GM18520 (cell line): ENCODE measurements around the gene IQGAP3.
"Not testable (repeated sequence)": the region's sequence is repeated elsewhere in the genome, so short reads cannot be mapped to it uniquely, and the experiment has no call there.

ENCODE experiments used
- ATAC-seq: cut with Tn5 transposase; IDR thresholded peaks from one replicate; pipeline ENCODE4 v1.9.1; 2021; ENCODE audit not compliant: unreplicated experiment

Gene IQGAP3

DNA sequence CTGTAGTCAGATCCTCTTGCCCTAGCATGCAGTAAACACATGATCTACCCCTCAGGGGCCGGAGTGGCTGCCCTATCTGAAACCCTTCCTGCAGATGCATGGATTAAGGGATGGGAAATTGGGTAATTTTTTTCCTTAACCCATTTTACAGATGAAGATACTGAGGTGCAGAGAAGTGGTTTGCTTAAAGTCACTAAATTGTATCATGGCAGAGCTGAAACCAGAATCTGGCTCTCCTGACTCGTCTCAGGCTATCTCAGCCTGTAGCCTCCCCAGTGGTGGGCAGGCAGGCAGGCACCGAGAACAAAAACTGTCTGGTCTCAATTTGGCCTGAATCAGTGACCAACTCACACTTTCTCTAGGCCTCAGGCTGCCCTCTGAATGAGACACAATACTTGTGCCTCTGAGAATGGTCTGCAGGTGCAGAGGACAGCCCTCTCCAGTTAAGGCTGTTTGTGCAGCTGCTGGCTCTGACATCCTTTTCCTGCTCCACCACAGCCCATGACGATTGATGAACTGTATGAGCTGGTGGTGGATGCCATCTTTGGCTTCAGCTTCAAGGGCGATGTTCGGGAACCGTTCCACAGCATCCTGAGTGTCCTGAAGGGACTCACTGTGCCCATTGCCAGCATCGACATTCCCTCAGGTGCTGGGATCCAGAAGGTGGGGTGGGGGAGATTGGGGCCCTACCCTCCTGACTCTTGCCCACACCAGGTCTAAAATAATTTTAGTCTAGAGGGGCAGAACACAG, 20.7 kb upstream of the IQGAP3 start:
- no peak for ATAC-seq

DNA sequence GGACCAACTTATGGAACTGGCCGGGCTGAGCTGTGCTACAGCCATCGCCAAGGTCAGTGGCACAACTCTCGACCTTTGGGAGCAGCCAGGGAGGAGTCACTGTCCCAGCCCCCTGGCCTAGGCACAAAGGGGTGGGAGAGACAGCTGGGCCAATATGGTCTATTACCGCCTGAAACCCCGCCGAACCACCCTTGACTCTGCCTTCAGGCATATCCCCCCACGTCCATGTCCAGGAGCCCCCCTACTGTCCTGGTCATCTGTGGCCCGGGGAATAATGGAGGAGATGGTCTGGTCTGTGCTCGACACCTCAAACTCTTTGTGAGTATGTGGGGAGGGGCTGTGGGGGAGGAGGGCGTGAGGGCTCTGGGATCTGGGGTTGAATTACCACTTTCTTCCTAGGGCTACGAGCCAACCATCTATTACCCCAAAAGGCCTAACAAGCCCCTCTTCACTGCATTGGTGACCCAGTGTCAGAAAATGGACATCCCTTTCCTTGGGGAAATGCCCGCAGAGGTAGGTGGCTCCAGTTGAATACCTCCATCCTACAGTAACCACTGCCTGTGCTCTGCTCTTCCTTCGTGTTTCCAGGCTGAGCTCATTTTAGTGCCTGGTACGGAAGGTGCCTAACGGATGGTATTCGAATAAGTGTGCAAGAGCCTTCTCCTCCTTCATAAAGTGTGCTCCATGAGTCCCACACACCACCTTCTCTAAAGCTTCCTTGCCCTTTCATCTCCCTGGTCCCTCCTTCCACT, 20.0 kb upstream of the IQGAP3 start:
- ATAC-seq = no peak

DNA sequence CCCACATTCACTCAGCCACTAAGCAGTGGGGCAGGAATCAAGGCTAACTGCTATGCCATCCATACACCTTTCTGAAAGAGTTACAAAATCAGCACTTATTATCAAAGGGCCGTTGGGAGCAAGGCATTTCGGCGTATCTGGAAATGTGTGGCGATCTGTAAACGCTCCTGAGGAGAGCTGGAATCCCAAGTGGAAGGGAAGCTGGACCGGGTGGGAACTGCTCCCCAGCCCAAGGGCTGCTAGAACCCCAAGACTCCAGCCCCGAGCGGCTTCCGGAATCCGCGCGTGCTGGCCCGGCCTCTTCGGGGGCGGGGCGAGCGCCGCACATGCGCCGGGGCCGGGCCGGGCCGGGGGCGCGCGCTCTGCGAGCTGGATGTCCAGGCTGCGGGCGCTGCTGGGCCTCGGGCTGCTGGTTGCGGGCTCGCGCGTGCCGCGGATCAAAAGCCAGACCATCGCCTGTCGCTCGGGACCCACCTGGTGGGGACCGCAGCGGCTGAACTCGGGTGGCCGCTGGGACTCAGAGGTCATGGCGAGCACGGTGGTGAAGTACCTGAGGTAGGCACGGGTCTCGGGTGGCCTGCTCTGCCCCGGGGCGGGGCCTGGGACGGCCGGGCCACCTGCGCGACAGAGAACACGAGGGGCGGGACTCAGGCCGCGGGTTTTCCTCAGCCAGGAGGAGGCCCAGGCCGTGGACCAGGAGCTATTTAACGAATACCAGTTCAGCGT, 19.2 kb upstream of the IQGAP3 start, which contains the start of gene NAXE:
TSS of gene NAXE (plus strand) at position 345 of the 726 bp plus-strand sequence. CDS start at position 374, 29 bp downstream.
- ATAC-seq = peak; percentile 59

DNA sequence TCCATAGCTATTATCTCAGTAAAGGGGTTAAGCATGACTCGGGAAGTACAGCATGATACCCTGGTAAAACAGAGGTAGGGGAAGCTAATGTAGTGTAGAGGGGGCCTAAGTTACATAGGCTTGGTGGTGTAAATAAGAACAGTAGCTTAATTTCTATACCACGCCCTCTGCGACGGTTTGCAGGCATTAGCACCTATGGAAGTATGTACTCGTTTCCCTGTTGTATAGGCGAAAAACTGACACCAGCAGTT, 18.7 kb upstream of the IQGAP3 start:
- ATAC-seq = no peak

DNA sequence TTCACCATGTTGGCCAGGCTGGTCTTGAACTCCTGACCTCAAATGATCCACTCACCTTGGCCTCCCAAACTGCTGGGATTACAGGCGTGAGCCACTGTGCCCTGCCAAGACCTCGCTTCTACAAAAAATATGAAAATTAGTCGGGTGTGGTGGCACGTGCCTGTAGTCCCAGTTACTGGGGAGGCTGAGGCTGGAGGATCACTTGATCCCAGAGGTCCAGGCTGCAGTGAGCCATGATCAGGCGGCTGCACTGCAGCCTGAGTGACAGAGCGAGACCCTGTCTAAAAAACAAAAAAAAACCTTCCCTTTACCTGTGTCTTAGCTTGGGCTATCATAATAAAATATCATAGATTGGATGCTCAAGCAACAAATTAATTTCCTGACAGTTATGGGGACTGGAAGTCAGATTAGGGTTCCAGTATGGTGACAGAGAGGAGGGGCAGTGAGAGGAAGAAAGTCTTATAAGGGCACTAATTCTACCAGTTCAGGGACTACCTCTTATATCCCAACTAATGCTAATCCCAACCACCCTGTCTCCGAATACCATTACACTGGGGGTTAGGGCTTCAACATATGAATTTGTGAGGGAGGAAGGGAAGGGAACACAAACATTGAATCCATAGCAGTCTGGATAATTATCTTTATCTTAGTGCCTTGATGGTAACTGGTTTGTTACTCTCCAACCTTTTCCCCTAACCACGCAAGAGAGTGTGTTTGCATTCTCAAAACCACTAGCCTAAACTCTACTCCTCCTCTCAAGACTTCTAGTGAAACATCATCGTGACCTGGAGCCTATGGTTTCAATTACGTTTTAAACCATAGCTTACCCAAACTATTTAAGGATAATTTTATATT, 18.2 kb upstream of the IQGAP3 start:
- no peak for ATAC-seq

DNA sequence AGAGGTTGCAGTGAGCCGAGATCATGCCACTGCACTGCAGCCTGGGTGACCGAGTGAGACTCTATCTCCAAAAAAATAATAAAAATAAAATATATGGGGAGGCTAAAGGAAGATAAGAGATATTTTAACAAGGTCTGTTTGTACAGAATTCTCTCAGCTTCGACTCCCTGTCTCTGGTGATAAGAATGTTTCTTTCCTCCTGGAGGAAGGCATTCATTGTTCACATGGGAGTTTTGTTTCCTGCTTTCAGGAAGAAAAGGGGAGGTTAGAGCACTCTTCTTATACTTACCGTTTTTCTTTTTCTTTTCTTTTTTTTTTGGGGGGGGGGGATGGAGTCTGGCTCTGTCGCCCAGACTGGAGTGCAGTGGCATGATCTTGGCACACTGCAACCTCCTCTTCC, 17.2 kb upstream of the IQGAP3 start:
- no peak for ATAC-seq

DNA sequence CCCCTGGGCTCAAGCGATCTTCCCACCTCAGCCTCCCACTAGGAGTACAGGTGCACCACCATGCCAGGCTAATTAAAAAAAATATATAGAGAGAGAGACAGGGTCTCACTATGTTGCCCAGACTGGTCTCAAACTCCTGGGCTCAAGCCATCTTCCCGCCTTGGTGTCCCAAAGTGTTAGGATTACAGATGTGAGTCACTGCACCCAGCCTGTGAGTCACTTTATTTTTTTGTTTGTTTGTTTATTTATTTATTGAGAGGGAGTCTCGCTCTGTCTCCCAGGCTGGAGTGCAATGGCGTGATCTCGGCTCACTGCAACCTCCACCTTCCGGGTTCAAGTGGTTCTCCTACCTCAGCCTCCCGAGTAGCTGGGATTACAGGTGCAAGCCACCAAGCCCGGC, 15.6 kb upstream of the IQGAP3 start:
- ATAC-seq = not testable (repeated sequence)

DNA sequence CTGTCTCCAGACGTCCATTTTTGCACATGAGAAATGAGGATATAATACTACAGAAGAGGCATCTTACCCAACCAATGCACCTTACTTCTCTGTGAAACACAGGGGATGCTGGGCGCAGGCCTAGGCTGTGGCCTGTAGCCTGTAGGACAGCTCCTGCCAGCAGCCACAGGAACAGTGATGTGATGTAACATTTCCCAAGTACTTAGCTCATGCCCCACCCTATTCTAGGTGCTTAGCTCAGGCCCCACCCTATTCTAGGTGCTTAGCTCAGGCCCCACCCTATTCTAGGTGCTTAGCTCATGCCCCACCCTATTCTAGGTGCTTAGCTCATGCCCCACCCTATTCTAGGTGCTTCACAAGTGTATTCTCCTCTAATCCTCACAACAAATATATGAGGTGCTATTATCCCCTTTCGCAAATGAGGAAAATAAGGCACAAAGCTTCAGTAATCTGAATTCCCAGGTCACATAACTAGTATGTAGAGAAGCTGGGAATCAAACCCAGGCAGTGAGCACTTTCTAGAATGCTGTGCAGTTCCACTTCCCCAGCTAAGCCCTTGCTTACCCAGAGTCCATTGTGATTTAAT, 14.6 kb upstream of the IQGAP3 start:
- no peak for ATAC-seq

DNA sequence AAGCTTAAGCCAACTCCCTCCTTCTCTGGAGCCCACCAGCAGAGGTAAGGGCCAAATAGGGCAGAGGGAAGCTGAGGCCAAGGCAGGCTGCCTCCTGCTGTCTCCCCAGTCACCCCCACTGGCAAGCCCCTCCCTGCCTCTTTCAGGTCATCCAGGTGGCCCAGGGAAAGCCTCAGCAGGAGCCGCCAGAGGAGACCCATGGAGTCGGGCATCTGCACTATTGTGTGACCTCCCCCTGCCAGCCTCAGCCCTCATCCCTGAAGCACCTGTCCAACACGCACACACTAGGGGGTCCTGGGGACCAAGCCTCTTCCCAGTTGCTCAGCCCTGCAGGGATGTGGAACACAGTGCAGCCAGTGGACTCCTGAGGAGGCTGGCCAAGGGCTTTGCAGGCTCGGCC, 14.0 kb upstream of the IQGAP3 start:
- no peak for ATAC-seq

DNA sequence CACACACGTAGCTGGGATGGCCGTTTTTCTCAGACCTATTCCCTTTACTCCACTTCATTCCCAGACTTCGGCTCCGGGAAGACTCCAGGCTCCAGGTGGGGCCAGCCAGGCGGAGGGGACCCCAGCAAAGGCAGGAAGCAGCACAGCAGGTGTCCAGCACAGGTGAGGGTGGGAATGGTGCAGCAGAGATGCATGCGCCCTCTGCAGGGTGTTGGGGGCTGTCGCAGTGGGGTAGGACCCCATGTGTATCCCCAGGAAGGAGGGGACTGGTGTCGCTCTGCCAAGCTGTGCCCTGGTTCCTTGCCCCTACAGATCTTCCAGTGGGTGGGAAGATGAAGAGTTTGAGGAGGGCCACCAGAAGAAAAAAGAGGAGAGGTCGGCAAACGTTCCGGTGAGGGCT, 12.4 kb upstream of the IQGAP3 start:
- no peak for ATAC-seq

DNA sequence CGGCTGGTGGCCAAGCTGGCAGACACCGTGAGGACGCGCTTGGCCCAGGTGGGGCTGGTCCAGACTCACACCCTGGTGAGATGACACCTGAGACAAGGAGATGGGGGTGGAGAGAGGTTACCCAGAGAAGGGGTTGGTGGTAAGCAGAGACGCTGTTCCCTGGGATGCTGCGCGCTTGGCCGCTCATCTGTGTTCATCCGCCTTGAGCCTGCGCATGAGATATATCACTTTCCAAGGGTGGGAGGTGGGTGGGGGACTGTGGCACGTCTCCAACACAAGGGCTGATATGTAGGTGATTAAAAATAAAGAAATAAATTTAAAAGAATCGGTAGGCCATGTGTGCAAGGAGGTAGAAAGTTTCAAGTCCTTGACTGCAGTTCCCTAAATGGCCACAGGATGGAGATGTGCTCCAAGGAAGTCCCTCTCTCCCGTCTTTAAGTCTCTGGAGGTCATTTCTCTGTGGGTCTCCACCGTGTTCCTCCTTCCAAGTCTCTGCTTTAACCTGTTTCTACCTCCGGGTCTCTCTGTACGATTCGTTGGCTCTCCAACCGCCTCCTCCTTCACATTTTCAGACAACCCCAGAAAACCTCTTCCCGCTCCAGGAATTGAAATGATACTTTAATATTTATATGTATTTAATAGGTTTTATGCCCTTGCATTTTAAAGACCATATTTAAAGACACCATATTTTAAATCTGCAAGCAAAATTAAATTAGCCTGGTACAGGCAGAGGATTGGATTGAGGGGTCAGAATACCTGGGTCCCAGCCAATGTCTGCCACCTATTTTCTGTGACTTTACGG, 11.7 kb upstream of the IQGAP3 start:
- ATAC-seq = no peak

DNA sequence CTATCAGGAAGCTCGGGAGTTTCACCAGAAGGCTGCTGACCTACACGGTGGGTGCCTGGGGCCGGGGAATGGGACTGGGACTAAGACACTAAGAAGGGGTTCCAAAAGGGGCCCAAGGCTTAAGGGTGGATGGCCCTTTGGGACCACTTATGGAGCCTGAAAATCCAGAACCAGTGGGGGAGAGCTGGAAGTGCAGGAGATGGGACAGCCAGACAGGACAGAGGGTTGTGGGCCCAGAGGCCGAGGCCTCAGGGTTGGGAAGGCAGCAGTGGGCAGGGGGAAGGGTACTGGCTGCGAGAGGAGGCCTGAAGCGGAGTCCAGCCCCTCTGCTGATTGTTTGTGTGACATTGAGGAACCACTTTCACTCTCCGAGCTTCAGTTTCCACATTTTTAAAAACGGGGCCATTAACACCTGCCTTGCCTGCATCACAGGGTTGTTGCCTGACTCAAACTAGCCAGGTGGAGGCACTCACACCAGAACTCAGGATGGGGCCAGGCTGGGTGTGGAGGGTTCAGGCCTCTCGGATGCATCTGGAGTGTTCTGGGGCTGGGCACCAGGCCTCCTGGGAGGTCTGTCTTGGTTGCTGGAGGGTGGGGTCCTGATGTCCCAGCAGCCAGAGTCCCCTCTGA, 10.1 kb upstream of the IQGAP3 start:
- no peak for ATAC-seq

DNA sequence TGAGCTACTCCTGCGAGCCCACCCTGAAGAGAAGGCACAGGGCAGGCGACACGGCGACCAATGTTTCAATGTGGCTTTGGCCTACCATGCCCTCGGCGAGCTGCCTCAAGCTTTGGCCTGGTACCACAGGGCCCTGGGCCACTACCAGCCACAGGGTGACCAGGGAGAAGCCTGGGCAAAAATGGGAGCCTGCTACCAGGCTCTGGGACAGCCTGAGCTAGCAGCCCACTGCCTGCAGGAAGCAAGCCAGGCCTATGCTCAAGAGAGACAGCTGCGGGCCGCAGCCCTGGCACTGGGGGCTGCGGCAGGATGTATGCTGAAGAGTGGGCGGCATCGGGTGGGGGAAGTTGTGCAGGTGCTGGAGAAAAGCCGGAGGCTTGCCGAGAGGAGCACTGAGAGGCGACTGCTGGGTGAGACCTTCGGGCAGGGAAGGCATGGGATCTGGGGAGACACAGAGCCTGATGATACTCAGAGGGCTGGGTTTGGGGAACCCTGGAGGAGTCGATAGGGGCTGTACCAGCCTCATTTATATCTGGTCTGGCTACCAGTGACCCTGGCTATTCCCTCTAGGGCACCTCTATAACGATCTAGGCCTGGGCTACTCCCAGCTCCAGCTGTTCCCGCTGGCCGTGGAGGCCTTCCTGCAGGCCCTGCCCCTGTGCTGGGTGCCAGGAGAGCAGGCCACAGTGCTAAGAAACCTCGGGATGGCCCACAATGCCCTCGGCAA, 9.5 kb upstream of the IQGAP3 start:
- ATAC-seq = no peak

DNA sequence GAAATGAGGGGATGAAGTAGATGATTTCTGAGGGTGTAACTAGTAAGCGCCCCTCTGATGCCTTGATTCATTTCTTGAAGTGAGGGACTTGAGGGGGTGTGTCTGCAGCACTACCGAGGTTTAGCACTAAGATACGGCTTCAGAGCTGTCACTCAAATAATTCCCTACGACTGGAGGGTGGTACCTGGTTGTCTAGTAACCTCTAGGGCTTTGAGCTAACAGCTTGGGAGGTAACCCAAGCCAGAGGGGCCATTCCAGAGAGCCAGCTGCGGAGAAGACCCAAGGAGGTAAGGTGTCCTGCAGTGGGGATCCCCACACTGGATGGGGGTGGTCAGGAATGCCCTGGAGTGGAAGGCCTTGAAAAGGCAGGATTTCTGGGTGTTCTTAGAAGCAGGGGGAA, 7.1 kb upstream of the IQGAP3 start, which contains the start of gene TTC24:
TSS of gene TTC24 (plus strand) at position 252 of the 400 bp plus-strand sequence. CDS start 1,642 bp downstream, outside the sequence.
- ATAC-seq = no peak

DNA sequence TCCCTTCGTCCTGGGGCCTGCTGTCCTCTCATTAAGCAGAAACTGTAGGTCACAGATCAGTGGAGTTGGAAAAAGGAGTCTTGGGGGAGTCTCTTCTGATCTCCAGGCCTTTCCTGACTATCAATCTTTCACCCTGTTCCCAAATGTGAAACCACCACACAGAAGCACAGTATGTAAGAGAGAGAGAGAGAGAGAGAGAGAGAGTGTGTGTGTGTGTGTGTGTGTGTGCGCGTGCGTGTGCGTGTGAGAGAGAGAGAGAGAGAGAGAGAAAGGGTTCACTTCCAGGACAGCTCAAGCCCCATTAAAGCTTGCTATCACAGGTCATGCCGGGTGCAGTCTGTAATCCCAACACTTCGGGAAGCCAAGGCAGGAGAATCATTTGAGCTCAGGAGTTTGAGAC, 5.7 kb upstream of the IQGAP3 start:
- no peak for ATAC-seq

DNA sequence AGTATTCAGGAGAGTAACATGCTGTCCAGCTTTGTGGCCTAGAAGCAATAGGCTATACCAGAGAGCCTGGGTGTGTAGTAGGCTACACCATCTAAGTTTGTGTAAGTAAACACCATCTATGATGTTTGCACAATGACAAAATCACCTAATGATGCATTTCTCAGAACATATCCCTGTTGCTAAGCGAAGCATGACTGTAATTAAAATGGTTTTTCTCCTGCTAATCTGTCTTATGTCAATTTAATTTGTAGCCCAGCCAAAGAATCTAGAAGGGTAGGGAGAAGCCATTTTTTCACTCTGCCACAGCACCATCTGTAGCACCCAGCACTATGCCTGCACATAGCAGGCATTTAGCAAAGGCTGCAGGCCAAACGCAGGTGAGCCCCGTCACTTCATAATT, 5.2 kb upstream of the IQGAP3 start:
- no peak for ATAC-seq

DNA sequence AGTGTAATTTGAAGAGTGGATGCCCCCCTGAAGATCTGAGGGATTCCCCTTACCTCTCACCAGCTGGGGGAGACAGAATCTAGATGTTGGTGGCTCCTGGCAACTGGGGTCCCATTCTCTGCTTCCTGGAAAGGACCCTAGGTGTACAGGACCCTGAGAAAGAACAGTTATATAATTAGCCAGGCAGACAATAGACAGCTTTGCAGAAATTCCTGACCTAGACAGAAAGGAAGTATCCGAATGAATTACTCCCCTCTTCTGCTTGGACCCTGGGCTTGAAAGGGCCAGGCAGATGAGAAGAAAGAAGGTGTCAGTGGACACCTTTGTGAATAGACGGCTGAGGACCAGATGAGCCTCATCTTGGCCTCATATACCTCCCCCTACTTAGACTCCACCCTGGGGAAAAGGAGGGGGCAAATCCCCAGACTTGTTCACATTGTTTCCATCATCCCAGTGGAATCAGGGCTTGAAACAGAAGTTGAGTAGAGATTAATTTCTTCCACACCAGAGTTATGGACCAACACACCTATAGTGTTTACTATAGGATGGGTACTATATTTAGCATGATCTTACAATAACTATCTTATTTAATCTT, 1.8 kb upstream of the IQGAP3 start:
- ATAC-seq = no peak

DNA sequence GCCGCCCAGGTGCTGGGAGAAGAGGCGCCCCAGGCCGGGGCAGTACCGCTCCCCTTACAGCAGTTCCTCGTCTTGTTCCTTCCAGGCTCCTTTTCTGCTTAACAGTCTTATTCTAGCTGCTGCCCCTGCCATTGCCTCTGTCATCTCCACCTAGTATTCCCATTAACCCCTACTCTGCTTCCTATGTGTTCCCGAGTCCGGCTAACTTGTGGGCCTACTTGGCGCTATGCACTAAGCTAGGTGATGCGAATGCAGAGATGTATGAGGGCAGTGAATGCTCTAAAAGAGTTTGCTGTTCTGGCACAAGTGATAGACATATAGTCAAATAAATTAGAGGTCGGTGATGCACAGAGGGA, 276 bp upstream of the IQGAP3 start:
- ATAC-seq = no peak
